ENCODE data around the gene ZMYND8. TPM values are rescaled to one million over a fixed set of nuclear protein-coding genes. Genes with fewer than 3 reads are reported as not detected.

The ZMYND8 gene
- total RNA-seq, 3 donors from 2014 or later (not counting 1 experiment from before 2014, with no cell fraction given) = 57.6 to 72.6 (median 69.8) TPM

- 95% methylated on average over 11 of the region's 11 CpGs for WGBS (ENCODE audit: insufficient coverage)
- Mint-ChIP-seq H3K4me3 (no peak overlapping the region), H3K9me3 (no peaks in the 10 kb centered on the region), H3K36me3 (no peaks in the 10 kb centered on the region), H3K27me3 (ENCODE audit: low read depth in 2 of 2) (no peaks in the 10 kb centered on the region), H3K4me1 (peaks cover 16 to 39% of the 10 kb centered on the region in 2 donors), H3K27ac (peak overlapping the region in 1 of 2 donors; percentile 26)
- TF ChIP-seq CTCF (IDR thresholded peaks at IDR 0.05) = no peak
- Histone ChIP-seq H3K4me1 (ENCODE audit: control insufficient read depth, insufficient read depth, low read length) (peaks cover 10% of the 10 kb centered on the region), H3K4me3 (ENCODE audit: low read length) (no peak overlapping the region), H3K27me3 (ENCODE audit: control insufficient read depth, insufficient read depth, low read length) (no peaks in the 10 kb centered on the region), H3K9me3 (ENCODE audit: control insufficient read depth, insufficient read depth, low read length) (no peaks in the 10 kb centered on the region), H3K27ac (ENCODE audit: low read length) (no peak overlapping the region), H3K36me3 (ENCODE audit: control insufficient read depth, insufficient read depth, low read length) (peaks cover 21% of the 10 kb centered on the region)
- DNase-seq = no peak
- ATAC-seq = no peak
- intact Hi-C loops (cut with micrococcal nuclease) = no loop called here
Measured at GRCh38 chr20:47311967-47312681, 44.4 kb downstream of the ZMYND8 start.

GRCh38 chr20:47311211-47311610 lies 45.3 kb downstream of the ZMYND8 start:
- WGBS (ENCODE audit: insufficient coverage) = 97% methylated on average over 5 of the region's 5 CpGs
- H3K27me3 ChIP-seq (ENCODE audit: control insufficient read depth, insufficient read depth, low read length) = no peaks in the 10 kb centered on the region
- peaks cover 29% of the 10 kb centered on the region for H3K36me3 ChIP-seq (ENCODE audit: control insufficient read depth, insufficient read depth, low read length)
- peaks cover 5% of the 10 kb centered on the region for H3K36me3 Mint-ChIP-seq
- H3K27ac ChIP-seq (ENCODE audit: low read length) = no peak overlapping the region
- H3K9me3 Mint-ChIP-seq = no peaks in the 10 kb centered on the region
- no peak overlapping the region for H3K4me3 Mint-ChIP-seq
- H3K4me3 ChIP-seq (ENCODE audit: low read length) = no peak overlapping the region
- intact Hi-C loops (cut with micrococcal nuclease) = no loop called here
- no peaks in the 10 kb centered on the region for H3K27me3 Mint-ChIP-seq (ENCODE audit: low read depth in 2 of 2)
- TF ChIP-seq CTCF (IDR thresholded peaks at IDR 0.05) = no peak
- no peak for ATAC-seq
- peaks cover 17 to 40% of the 10 kb centered on the region in 2 donors for H3K4me1 Mint-ChIP-seq
- H3K4me1 ChIP-seq (ENCODE audit: control insufficient read depth, insufficient read depth, low read length) = peaks cover 2% of the 10 kb centered on the region
- peak overlapping the region in 1 of 2 donors; percentile 74 for H3K27ac Mint-ChIP-seq
- no peaks in the 10 kb centered on the region for H3K9me3 ChIP-seq (ENCODE audit: control insufficient read depth, insufficient read depth, low read length)
- DNase-seq = no peak

GRCh38 chr20:47310729-47311128 lies 45.8 kb downstream of the ZMYND8 start:
- Mint-ChIP-seq H3K4me1 (peaks cover 19 to 39% of the 10 kb centered on the region in 2 donors), H3K36me3 (peaks cover 5% of the 10 kb centered on the region), H3K4me3 (no peak overlapping the region), H3K27me3 (ENCODE audit: low read depth in 2 of 2) (no peaks in the 10 kb centered on the region), H3K9me3 (no peaks in the 10 kb centered on the region), H3K27ac (peak overlapping the region in 1 of 2 donors; percentile 74)
- intact Hi-C loops (cut with micrococcal nuclease) = no loop called here
- TF ChIP-seq CTCF (IDR thresholded peaks at IDR 0.05) = no peak
- DNase-seq (no peak), ATAC-seq (no peak)
- Histone ChIP-seq H3K9me3 (ENCODE audit: control insufficient read depth, insufficient read depth, low read length) (no peaks in the 10 kb centered on the region), H3K4me3 (ENCODE audit: low read length) (no peak overlapping the region), H3K27ac (ENCODE audit: low read length) (no peak overlapping the region), H3K4me1 (ENCODE audit: control insufficient read depth, insufficient read depth, low read length) (peaks cover 5% of the 10 kb centered on the region), H3K27me3 (ENCODE audit: control insufficient read depth, insufficient read depth, low read length) (no peaks in the 10 kb centered on the region), H3K36me3 (ENCODE audit: control insufficient read depth, insufficient read depth, low read length) (peaks cover 34% of the 10 kb centered on the region)
- 91% methylated on average over 7 of the region's 8 CpGs for WGBS (ENCODE audit: insufficient coverage)
